K562 (cell line): ENCODE measurements around the gene SLC22A3. TPM values are rescaled to one million over a fixed set of nuclear protein-coding genes. Genes with fewer than 3 reads are reported as not detected.

Source experiments
- MGA ChIP-seq: fragments of 450-650 bp; IDR thresholded peaks from 2 replicates; pipeline ENCODE4 v1.6.1; 2016; ENCODE audit warnings: mild to moderate bottlenecking, moderate library complexity
- SOX6 ChIP-seq: fragments of 450-650 bp; IDR thresholded peaks from 2 replicates; pipeline ENCODE4 v1.6.1; 2014; ENCODE audit warnings: mild to moderate bottlenecking
- polyA plus RNA-seq, 8 experiments: library from polyadenylated mRNA; depleted of rRNA in 4 of 8; stranded (reverse) in 5 of 8; unstranded in 3 of 8; fragments of >200 nt; fragmentation: Nextera tagmentation in 2 of 8; fragmentation: Illumina TruSeq in 1 of 8; extraction: Ambion mirVana in 2 of 8; extraction: Trizol in 1 of 8; gene quantifications; 2 replicates each; pipeline versions ENCODE4 v1.2.1 to v1.2.3, GENCODE V29; 2011 to 2014; ENCODE audit warnings: inconsistent platforms in 1 of 8, missing spikeins in 1 of 8
- total RNA-seq, 7 experiments: library from RNA; depleted of rRNA in 6 of 7; stranded (reverse); fragments of >200 nt in 6 of 7; fragmentation: Illumina TruSeq in 2 of 7; extraction: Trizol in 2 of 7; gene quantifications; 2 replicates each; pipeline versions ENCODE4 v1.2.1 to v1.2.3, GENCODE V29; 2011 to 2021; ENCODE audit warnings: low replicate concordance in 1 of 7

The SLC22A3 gene
- total and polyA plus RNA-seq, 9 of the 15 experiments (the other 6 are each of a cell fraction or from before 2014, with no cell fraction given): not detected

- TF ChIP-seq MGA (no peak), SOX6 (no peak)
Observed at GRCh38 chr6:160349020-160349441, 853 bp downstream of the SLC22A3 start (continued).
